H9 (cell line): ENCODE data around the gene CD247. TPM values are rescaled to one million over a fixed set of nuclear protein-coding genes. Genes with fewer than 3 reads are reported as not detected.

ENCODE experiments used
- DNase-seq: peaks from one replicate; pipeline ENCODE4 v3.0.0-alpha.2; 2017
- H2AFZ ChIP-seq: one replicate; pipeline ENCODE4 v1.6.1; 2013; ENCODE audit warnings: mild to moderate bottlenecking, low read length, control low read depth, moderate library complexity
- H2AK5ac ChIP-seq: 2 replicates; pipeline ENCODE4 v1.6.1; 2013; ENCODE audit warnings: low read length, control low read depth, mixed read lengths; ENCODE audit not compliant: insufficient read length
- H2BK120ac ChIP-seq: one replicate; pipeline ENCODE4 v1.6.1; 2013; ENCODE audit warnings: low read depth, mild to moderate bottlenecking, low read length, control low read depth, inconsistent platforms; ENCODE audit not compliant: poor library complexity, severe bottlenecking
- H2BK12ac ChIP-seq: 2 replicates; pipeline ENCODE4 v1.6.1; 2013; ENCODE audit warnings: low read length, control low read depth, mixed read lengths, low read depth; ENCODE audit not compliant: insufficient read length
- H2BK15ac ChIP-seq: 2 replicates; pipeline ENCODE4 v1.6.1; 2013; ENCODE audit warnings: low read depth, low read length, control low read depth
- H2BK20ac ChIP-seq: one replicate; pipeline ENCODE4 v1.6.1; 2013; ENCODE audit warnings: low read depth, mild to moderate bottlenecking, low read length, control low read depth, inconsistent platforms; ENCODE audit not compliant: poor library complexity, severe bottlenecking
- H2BK5ac ChIP-seq: 2 replicates; pipeline ENCODE4 v1.6.1; 2013; ENCODE audit warnings: low read length, control low read depth, mixed read lengths; ENCODE audit not compliant: insufficient read length
- H3K14ac ChIP-seq: 2 replicates; pipeline ENCODE4 v1.6.1; 2013; ENCODE audit warnings: low read length, control low read depth; ENCODE audit not compliant: insufficient read depth
- H3K18ac ChIP-seq: 2 replicates; pipeline ENCODE4 v1.6.1; 2013; ENCODE audit warnings: low read depth, mild to moderate bottlenecking, mixed read lengths, low read length, control low read depth; ENCODE audit not compliant: insufficient read length
- H3K23ac ChIP-seq: 2 replicates; pipeline ENCODE4 v1.6.1; 2013; ENCODE audit warnings: low read length, control low read depth, mixed read lengths, low read depth; ENCODE audit not compliant: insufficient read length
- H3K23me2 ChIP-seq: 2 replicates; pipeline ENCODE4 v1.6.1; 2013; ENCODE audit warnings: low read depth, mild to moderate bottlenecking, mixed read lengths, low read length, control low read depth; ENCODE audit not compliant: insufficient read length, poor library complexity, severe bottlenecking
- H3K27ac ChIP-seq: 2 replicates; pipeline ENCODE4 v1.5.1; 2013; ENCODE audit warnings: low read length, control low read depth, mixed read lengths, low read depth; ENCODE audit not compliant: insufficient read length
- H3K27me3 ChIP-seq: 2 replicates; pipeline ENCODE4 v1.6.1; 2013; ENCODE audit warnings: low read length, control low read depth, inconsistent platforms; ENCODE audit not compliant: insufficient read depth
- H3K4ac ChIP-seq: 2 replicates; pipeline ENCODE4 v1.6.1; 2013; ENCODE audit warnings: low read depth, mild to moderate bottlenecking, control low read depth, inconsistent platforms, low read length, moderate library complexity
- H3K4me1 ChIP-seq: 2 replicates; pipeline ENCODE4 v1.6.1; 2013; ENCODE audit warnings: low read length, control low read depth, inconsistent platforms; ENCODE audit not compliant: insufficient read depth
- H3K4me2 ChIP-seq: 2 replicates; pipeline ENCODE4 v1.6.1; 2013; ENCODE audit warnings: low read length, control low read depth, mixed read lengths; ENCODE audit not compliant: insufficient read length, insufficient read depth
- H3K56ac ChIP-seq: 2 replicates; pipeline ENCODE4 v1.6.1; 2013; ENCODE audit warnings: low read depth, mild to moderate bottlenecking, mixed read lengths, low read length, control low read depth; ENCODE audit not compliant: insufficient read length
- H3K79me1 ChIP-seq: 2 replicates; pipeline ENCODE4 v1.6.1; 2013; ENCODE audit warnings: low read depth, mild to moderate bottlenecking, moderate library complexity, low read length, control low read depth, inconsistent platforms; ENCODE audit not compliant: insufficient read depth, poor library complexity, severe bottlenecking
- H3K79me2 ChIP-seq: 2 replicates; pipeline ENCODE4 v1.6.1; 2013; ENCODE audit warnings: low read length, control low read depth, inconsistent platforms; ENCODE audit not compliant: insufficient read depth
- H3K9ac ChIP-seq: 2 replicates; pipeline ENCODE4 v1.6.1; 2013; ENCODE audit warnings: low read length, control low read depth, mixed read lengths; ENCODE audit not compliant: insufficient read length; ENCODE audit errors: extremely low read depth
- H3K9me3 ChIP-seq: one replicate; pipeline ENCODE4 v1.6.1; 2013; ENCODE audit warnings: low read depth, low read length, inconsistent platforms; ENCODE audit not compliant: control insufficient read depth
- H3T11ph ChIP-seq: one replicate; pipeline ENCODE4 v1.6.1; 2013; ENCODE audit warnings: mild to moderate bottlenecking, low read length, control low read depth, inconsistent platforms
- H4K20me1 ChIP-seq: one replicate; pipeline ENCODE4 v1.6.1; 2013; ENCODE audit not compliant: control insufficient read depth, insufficient read length, insufficient read depth
- H4K5ac ChIP-seq: 2 replicates; pipeline ENCODE4 v1.6.1; 2013; ENCODE audit warnings: low read depth, mild to moderate bottlenecking, mixed read lengths, low read length, control low read depth; ENCODE audit not compliant: insufficient read length
- H4K8ac ChIP-seq: replicated peaks from 2 replicates; pipeline ENCODE4 v1.6.1; 2013; ENCODE audit warnings: low read length, control low read depth, mixed read lengths, low read depth; ENCODE audit not compliant: insufficient read length
- H4K91ac ChIP-seq: 2 replicates; pipeline ENCODE4 v1.6.1; 2013; ENCODE audit warnings: low read depth, mild to moderate bottlenecking, moderate library complexity, mixed read lengths, low read length, control low read depth; ENCODE audit not compliant: insufficient read length
- H3K27ac Mint-ChIP-seq, 3 experiments: 2 replicates in 2 of 3; 3 replicates in 1 of 3; pipeline ENCODE4 v1.8.0; 2020 to 2021; ENCODE audit warnings: mixed read lengths in 3 of 3, mild to moderate bottlenecking in 1 of 3, moderate library complexity in 1 of 3
- H3K27me3 Mint-ChIP-seq: 2 replicates; pipeline ENCODE4 v1.8.0; 2021; ENCODE audit warnings: low read depth, mild to moderate bottlenecking, moderate library complexity, mixed read lengths
- H3K36me3 Mint-ChIP-seq, 3 experiments: 2 replicates in 2 of 3; 3 replicates in 1 of 3; pipeline ENCODE4 v1.8.0; 2020 to 2021; ENCODE audit warnings: low read depth in 3 of 3, mixed read lengths in 3 of 3; ENCODE audit not compliant: insufficient read depth in 1 of 3
- H3K4me1 Mint-ChIP-seq, 2 experiments: 2 replicates each; pipeline ENCODE4 v1.8.0; 2020; ENCODE audit warnings: mixed read lengths in 2 of 2
- H3K4me3 Mint-ChIP-seq, 2 experiments: 2 replicates in 1 of 2; 3 replicates in 1 of 2; pipeline ENCODE4 v1.8.0; 2020 to 2021; ENCODE audit warnings: mild to moderate bottlenecking in 2 of 2, mixed read lengths in 2 of 2, moderate library complexity in 1 of 2
- H3K9me3 Mint-ChIP-seq, 2 experiments: 2 replicates in 1 of 2; 3 replicates in 1 of 2; pipeline ENCODE4 v1.8.0; 2020; ENCODE audit warnings: mild to moderate bottlenecking in 2 of 2, mixed read lengths in 2 of 2, moderate library complexity in 1 of 2
- WGBS: extraction: QIAGEN DNeasy Blood & Tissue Kit; methylation state at CpG from one replicate; pipeline ENCODE4 v1.1.7; 2013; ENCODE audit warnings: missing lambda C conversion rate, low lambda C conversion rate, mixed read lengths; ENCODE audit not compliant: insufficient read length; ENCODE audit errors: extremely low coverage; 5-methylcytosine and 5-hydroxymethylcytosine counted together
- total RNA-seq: library from RNA; stranded (reverse); gene quantifications from 2 replicates; pipeline ENCODE4 v1.2.1, GENCODE V29; 2021
- TF ChIP-seq, protein P1 (sequence below): fragments of 200-600 bp; sonication (generic); conservative IDR thresholded peaks from 3 replicates; pipeline ENCODE4 v1.8.0; 2021; ENCODE audit warnings: antibody characterized with exemption, mild to moderate bottlenecking

Gene CD247
- total RNA-seq, 1 experiment from 2014 or later, result 1.2 TPM

- H3K23me2 ChIP-seq, result peaks cover 6% of the 10 kb centered on the region
These were observed 77.6 kb downstream of the CD247 start for GRCh38 chr1:167440776-167441175.

More at GRCh38 chr1:167440776-167441175, 77.6 kb downstream of the CD247 start:
- Histone ChIP-seq H3K4me2 (no peak overlapping the region), H2BK12ac (no peak overlapping the region), H3T11ph (no peak overlapping the region), H3K9ac (no peak overlapping the region), H4K91ac (no peak overlapping the region), H4K20me1 (no peaks in the 10 kb centered on the region), H3K79me2 (no peaks in the 10 kb centered on the region), H3K9me3 (no peaks in the 10 kb centered on the region), H2BK15ac (no peak overlapping the region), H3K27me3 (peaks cover 10% of the 10 kb centered on the region; the same call in 1 of the 2 replicates), H2AK5ac (no peak overlapping the region), H3K14ac (no peak overlapping the region), H4K5ac (no peak overlapping the region), H4K8ac (no peak overlapping the region), H3K79me1 (no peaks in the 10 kb centered on the region), H3K18ac (no peak overlapping the region), H2AFZ (no peak overlapping the region), H3K4ac (no peak overlapping the region), H2BK120ac (no peak overlapping the region), H3K4me1 (0 out of 2 replicates have a peak, but pooled peaks cover 4% of the 10 kb centered on the region), H2BK5ac (no peak overlapping the region), H3K56ac (no peak overlapping the region), H3K27ac (no peak overlapping the region), H2BK20ac (no peak overlapping the region), H3K23ac (no peak overlapping the region)
- no peak overlapping the region for H3K27ac Mint-ChIP-seq
- no CpG with 5 or more reads among the region's 8 CpGs for WGBS
- TF ChIP-seq, protein P1, sequence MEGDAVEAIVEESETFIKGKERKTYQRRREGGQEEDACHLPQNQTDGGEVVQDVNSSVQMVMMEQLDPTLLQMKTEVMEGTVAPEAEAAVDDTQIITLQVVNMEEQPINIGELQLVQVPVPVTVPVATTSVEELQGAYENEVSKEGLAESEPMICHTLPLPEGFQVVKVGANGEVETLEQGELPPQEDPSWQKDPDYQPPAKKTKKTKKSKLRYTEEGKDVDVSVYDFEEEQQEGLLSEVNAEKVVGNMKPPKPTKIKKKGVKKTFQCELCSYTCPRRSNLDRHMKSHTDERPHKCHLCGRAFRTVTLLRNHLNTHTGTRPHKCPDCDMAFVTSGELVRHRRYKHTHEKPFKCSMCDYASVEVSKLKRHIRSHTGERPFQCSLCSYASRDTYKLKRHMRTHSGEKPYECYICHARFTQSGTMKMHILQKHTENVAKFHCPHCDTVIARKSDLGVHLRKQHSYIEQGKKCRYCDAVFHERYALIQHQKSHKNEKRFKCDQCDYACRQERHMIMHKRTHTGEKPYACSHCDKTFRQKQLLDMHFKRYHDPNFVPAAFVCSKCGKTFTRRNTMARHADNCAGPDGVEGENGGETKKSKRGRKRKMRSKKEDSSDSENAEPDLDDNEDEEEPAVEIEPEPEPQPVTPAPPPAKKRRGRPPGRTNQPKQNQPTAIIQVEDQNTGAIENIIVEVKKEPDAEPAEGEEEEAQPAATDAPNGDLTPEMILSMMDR, result no peak
- H3K9me3 Mint-ChIP-seq, result no peaks in the 10 kb centered on the region
- peaks cover 54% of the 10 kb centered on the region for H3K27me3 Mint-ChIP-seq
- peaks cover 12 to 17% of the 10 kb centered on the region in 2 experiments for H3K4me1 Mint-ChIP-seq
- H3K4me3 Mint-ChIP-seq, result no peak overlapping the region
- DNase-seq, result no peak
- H3K36me3 Mint-ChIP-seq, result no peaks in the 10 kb centered on the region; a peak in 2 of 7 replicates
